Measurements from ENCODE around the gene TMEM121. TPM values are rescaled to one million over a fixed set of nuclear protein-coding genes. Genes with fewer than 3 reads are reported as not detected.

TMEM121 gene
- polyA plus RNA-seq, 1 of the 3 experiments (the other 2 are of a cell fraction), result 9.1 TPM

GRCh38 chr14:105500726-105501101 is 25.7 kb upstream of the TMEM121 start (continued):
- no peak for TF ChIP-seq USF1 (IDR thresholded peaks at IDR 0.05; ENCODE audit: borderline replicate concordance, low read depth)
- no peak for TF ChIP-seq RCOR1 (IDR thresholded peaks at IDR 0.05; ENCODE audit: low read length)
- no peak for TF ChIP-seq PBX3 (IDR thresholded peaks at IDR 0.05)
- no peak for TF ChIP-seq YY1 (IDR thresholded peaks at IDR 0.05; ENCODE audit: low read depth)
- no peak for TF ChIP-seq CHD2 (IDR thresholded peaks at IDR 0.05; ENCODE audit: low read length, partially characterized antibody)
- no peak for TF ChIP-seq TEAD4 (IDR thresholded peaks at IDR 0.05; ENCODE audit: borderline replicate concordance, insufficient read depth)
- TF ChIP-seq EZH2phosphoT487 (IDR thresholded peaks at IDR 0.05; ENCODE audit: borderline replicate concordance, low read depth), result no peak
- no peak for TF ChIP-seq TAF1 (IDR thresholded peaks at IDR 0.05; ENCODE audit: borderline replicate concordance, low read depth, low read length)
- no peak for TF ChIP-seq MAX (IDR thresholded peaks at IDR 0.05; ENCODE audit: low read depth)

- 62% methylated on average over 13 of the region's 13 CpGs for WGBS (ENCODE audit: low lambda C conversion rate)
- Histone ChIP-seq H4K20me1 (ENCODE audit: insufficient read depth) (no peaks in the 10 kb centered on the region), H3K79me2 (ENCODE audit: insufficient read depth) (no peaks in the 10 kb centered on the region), H3K9ac (no peak overlapping the region), H3K4me3 (ENCODE audit: low read depth in 2 of 2, low read length in 1 of 2) (no peak overlapping the region), H3K27me3 (ENCODE audit: insufficient read depth) (no peaks in the 10 kb centered on the region), H2AFZ (ENCODE audit: low read depth) (no peak overlapping the region), H3K27ac (ENCODE audit: low read depth in 2 of 2, low read length in 1 of 2) (no peak overlapping the region), H3K4me2 (no peak overlapping the region), H3K9me3 (no peaks in the 10 kb centered on the region), H3K9me2 (no peaks in the 10 kb centered on the region), H3K36me3 (replicated peaks in 1 of 2; ENCODE audit: control insufficient read depth in 1 of 2, insufficient read depth in 2 of 2, low read length in 1 of 2) (no peaks in the 10 kb centered on the region), H3K4me1 (ENCODE audit: control insufficient read depth in 1 of 2, insufficient read depth in 2 of 2, low read depth in 1 of 2, low read length in 1 of 2) (peaks cover 0 to 9% of the 10 kb centered on the region in 2 experiments; a peak in 1 of 4 replicates), H3F3A (replicated peaks; ENCODE audit: insufficient read depth) (no peaks in the 10 kb centered on the region)
- TF ChIP-seq FOSL2 (IDR thresholded peaks at IDR 0.05; ENCODE audit: borderline replicate concordance, low read depth) (no peak), NRF1 (IDR thresholded peaks at IDR 0.05; ENCODE audit: low read depth, low read length) (no peak), POLR2AphosphoS5 (IDR thresholded peaks at IDR 0.05; ENCODE audit: low read depth, low read length) (no peak)
- TF ChIP-seq, protein P1, sequence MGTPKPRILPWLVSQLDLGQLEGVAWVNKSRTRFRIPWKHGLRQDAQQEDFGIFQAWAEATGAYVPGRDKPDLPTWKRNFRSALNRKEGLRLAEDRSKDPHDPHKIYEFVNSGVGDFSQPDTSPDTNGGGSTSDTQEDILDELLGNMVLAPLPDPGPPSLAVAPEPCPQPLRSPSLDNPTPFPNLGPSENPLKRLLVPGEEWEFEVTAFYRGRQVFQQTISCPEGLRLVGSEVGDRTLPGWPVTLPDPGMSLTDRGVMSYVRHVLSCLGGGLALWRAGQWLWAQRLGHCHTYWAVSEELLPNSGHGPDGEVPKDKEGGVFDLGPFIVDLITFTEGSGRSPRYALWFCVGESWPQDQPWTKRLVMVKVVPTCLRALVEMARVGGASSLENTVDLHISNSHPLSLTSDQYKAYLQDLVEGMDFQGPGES (IDR thresholded peaks at IDR 0.05; ENCODE audit: low read depth, low read length), result no peak
- POLR2A ChIA-PET, result no interaction called here
- DNase-seq, result no peak
- CTCF ChIA-PET, result interaction anchor here (1.2 to 1.3 kb wide), 3 partner anchors 21 to 36 kb away, joined by 4 to 5 read pairs (median 5); no protein-coding TSS in a partner anchor
These were observed 24.7 kb upstream of the TMEM121 start for GRCh38 chr14:105501504-105502291.

Measured in SK-N-SH (cell line).